Cortex of kidney (tissue), 1 donor: Measurements from ENCODE around the gene AUTS2.

ENCODE experiments used
- DNase-seq: peaks from one replicate; lab custom pipeline; 2025; lab: John Stamatoyannopoulos, UW

AUTS2 gene

GRCh38 chr7:69818636-69819332, 220.5 kb downstream of the AUTS2 start:
- DNase-seq, result no peak

- no peak for DNase-seq
These were observed 221.0 kb downstream of the AUTS2 start for GRCh38 chr7:69819333-69819705.

- DNase-seq, result no peak
These were observed 222.4 kb downstream of the AUTS2 start for GRCh38 chr7:69820479-69821192.

GRCh38 chr7:69822386-69822785, 224.1 kb downstream of the AUTS2 start:
- DNase-seq, result no peak

- no peak for DNase-seq
These were observed 225.0 kb downstream of the AUTS2 start for GRCh38 chr7:69823151-69823744.

- DNase-seq, result no peak
These were observed 227.1 kb downstream of the AUTS2 start for GRCh38 chr7:69825113-69825972.

- no peak for DNase-seq
These were observed 228.0 kb downstream of the AUTS2 start for GRCh38 chr7:69826283-69826682.

GRCh38 chr7:69827140-69827539, 228.9 kb downstream of the AUTS2 start:
- DNase-seq, result no peak

GRCh38 chr7:69827558-69827957, 229.3 kb downstream of the AUTS2 start:
- DNase-seq, result no peak

- no peak for DNase-seq
These were observed 234.1 kb downstream of the AUTS2 start for GRCh38 chr7:69832356-69832755.

GRCh38 chr7:69833964-69834363, 235.7 kb downstream of the AUTS2 start:
- no peak for DNase-seq

GRCh38 chr7:69836702-69837101, 238.4 kb downstream of the AUTS2 start:
- DNase-seq, result no peak

- DNase-seq, result no peak
These were observed 239.3 kb downstream of the AUTS2 start for GRCh38 chr7:69837387-69838068.

GRCh38 chr7:69839782-69840181, 241.5 kb downstream of the AUTS2 start:
- no peak for DNase-seq

- DNase-seq, result no peak
These were observed 242.0 kb downstream of the AUTS2 start for GRCh38 chr7:69840248-69840647.

GRCh38 chr7:69843653-69844052, 245.4 kb downstream of the AUTS2 start:
- no peak for DNase-seq

GRCh38 chr7:69844264-69844868, 246.1 kb downstream of the AUTS2 start:
- no peak for DNase-seq

GRCh38 chr7:69845721-69846495, 247.6 kb downstream of the AUTS2 start:
- no peak for DNase-seq

GRCh38 chr7:69847921-69848612, 249.8 kb downstream of the AUTS2 start:
- no peak for DNase-seq

- DNase-seq, result no peak
These were observed 251.0 kb downstream of the AUTS2 start for GRCh38 chr7:69849268-69849667.
